GM12892 (cell line): ENCODE measurements around the gene DICER1.

Experiments
- POLR2A ChIP-seq: IDR thresholded peaks from 2 replicates; pipeline ENCODE4 v1.6.1; 2011; ENCODE audit warnings: low read depth, low read length, control low read depth
- POLR2AphosphoS5 ChIP-seq: IDR thresholded peaks from 2 replicates; pipeline ENCODE4 v1.6.1; 2011; ENCODE audit warnings: low read depth, low read length, control low read depth
- TAF1 ChIP-seq: IDR thresholded peaks from 2 replicates; pipeline ENCODE4 v1.6.1; 2011; ENCODE audit warnings: low read depth, mild to moderate bottlenecking, control low read depth, low read length, borderline replicate concordance

- TF ChIP-seq TAF1 (no peak), POLR2A (no peak), POLR2AphosphoS5 (no peak)
Observed at GRCh38 chr14:95190346-95190840, 33.1 kb upstream of the DICER1 start.
